H7 (cell line): ENCODE measurements around the gene GOSR2. TPM values are rescaled to one million over a fixed set of nuclear protein-coding genes. Genes with fewer than 3 reads are reported as not detected.
"Not testable (repeated sequence)": the region's sequence is repeated elsewhere in the genome, so short reads cannot be mapped to it uniquely, and the experiment has no call there.

Experiments used
- DNase-seq: peaks from one replicate; pipeline ENCODE4 v3.0.0; 2012
- H3K27me3 ChIP-seq: 2 replicates; pipeline ENCODE4 v1.6.0; 2011; ENCODE audit warnings: mild to moderate bottlenecking, low read length; ENCODE audit not compliant: control insufficient read depth, insufficient read depth
- H3K36me3 ChIP-seq: replicated peaks from 2 replicates; pipeline ENCODE4 v1.5.1; 2011; ENCODE audit warnings: low read length; ENCODE audit not compliant: control insufficient read depth, insufficient read depth
- H3K4me3 ChIP-seq: 2 replicates; pipeline ENCODE4 v1.5.1; 2011; ENCODE audit warnings: low read depth, mild to moderate bottlenecking, control low read depth, low read length, moderate library complexity; ENCODE audit not compliant: insufficient read depth
- total RNA-seq: library from RNA; depleted of rRNA; stranded (reverse); fragments of >200 nt; shearing (Covaris generic); gene quantifications from 2 replicates; pipeline ENCODE4 v1.2.3, GENCODE V29; 2014

Gene GOSR2
- total RNA-seq, 1 experiment from 2014 or later: 23.2 TPM

DNA sequence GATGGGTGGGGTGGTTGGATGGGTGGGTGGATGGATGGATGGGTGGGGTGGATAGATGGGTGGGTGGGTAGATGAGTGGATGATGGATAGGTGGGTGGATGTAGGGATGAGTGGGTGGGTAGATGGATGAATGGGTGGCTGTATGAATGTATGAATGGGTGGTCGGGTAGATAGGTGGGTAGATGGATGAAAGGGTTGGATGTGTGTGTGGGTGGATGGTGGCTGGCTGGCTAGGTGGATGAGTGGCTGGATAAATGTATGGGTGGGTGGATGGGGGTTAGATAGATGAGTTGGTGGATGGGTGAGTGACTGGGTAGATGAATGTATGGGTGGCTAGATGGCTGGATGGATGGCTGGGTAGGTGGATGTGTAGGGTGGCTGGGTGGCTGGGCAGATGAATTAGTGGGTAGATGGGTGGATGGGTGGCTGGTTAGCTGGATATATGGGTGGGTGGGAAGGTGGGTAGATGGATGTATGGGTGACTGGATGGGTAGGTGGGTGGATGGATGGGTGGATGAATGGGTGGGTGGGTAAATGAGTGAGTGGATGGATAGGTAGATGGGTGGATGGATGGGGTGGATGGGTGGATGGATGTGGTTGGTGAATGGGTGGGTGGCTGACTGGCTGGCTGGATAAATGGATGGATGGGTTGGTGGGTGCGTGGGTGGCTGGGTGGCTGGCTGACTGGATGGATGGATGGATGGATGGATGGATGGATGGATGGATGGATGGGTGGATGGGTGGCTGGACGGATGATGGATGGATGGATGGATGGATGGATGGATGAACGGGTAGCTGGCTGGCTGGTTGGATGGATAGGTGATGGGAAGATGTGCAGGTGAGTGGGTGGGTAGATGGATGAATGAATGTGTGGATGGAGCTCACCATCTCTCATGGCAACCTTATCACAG lies 18.9 kb upstream of the GOSR2 start:
- no peaks in the 10 kb centered on the region for H3K36me3 ChIP-seq
- no peak overlapping the region for H3K4me3 ChIP-seq
- no peak for DNase-seq
- H3K27me3 ChIP-seq: no peaks in the 10 kb centered on the region

DNA sequence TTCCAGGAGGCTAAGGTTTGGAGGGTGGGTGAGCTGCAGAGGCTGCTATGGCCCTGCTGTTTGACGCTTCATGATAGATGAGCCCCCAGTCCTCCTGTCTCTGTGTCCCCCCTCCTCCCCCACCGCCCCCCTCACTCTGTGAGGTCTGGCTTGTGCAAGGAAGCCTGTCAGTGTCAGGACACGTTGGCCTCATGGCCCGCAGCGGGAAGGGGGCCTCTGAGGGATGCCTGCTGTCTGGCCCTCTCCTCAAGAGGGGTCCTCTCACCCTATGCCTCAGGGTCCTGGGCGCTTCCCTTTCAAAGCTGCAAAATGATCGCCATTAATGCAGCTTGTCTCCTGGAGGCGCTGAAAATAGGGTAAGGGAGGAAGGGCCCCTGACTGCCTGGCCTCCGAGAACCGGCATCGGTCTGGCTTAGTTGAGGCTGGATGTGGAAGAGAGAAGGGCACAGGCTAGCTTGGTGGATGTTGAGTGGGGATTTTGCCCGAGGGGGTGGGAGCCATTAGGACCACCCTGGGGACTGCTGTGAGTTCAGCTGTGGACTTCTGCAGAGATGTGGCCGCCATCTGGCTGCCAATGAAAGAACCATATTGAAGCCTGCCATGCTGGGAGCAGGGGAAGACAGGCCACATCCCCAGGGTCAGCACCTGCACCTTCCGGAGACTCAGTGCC lies 14.8 kb upstream of the GOSR2 start:
- H3K36me3 ChIP-seq: no peaks in the 10 kb centered on the region
- no peaks in the 10 kb centered on the region for H3K27me3 ChIP-seq
- no peak for DNase-seq
- H3K4me3 ChIP-seq: no peak overlapping the region

DNA sequence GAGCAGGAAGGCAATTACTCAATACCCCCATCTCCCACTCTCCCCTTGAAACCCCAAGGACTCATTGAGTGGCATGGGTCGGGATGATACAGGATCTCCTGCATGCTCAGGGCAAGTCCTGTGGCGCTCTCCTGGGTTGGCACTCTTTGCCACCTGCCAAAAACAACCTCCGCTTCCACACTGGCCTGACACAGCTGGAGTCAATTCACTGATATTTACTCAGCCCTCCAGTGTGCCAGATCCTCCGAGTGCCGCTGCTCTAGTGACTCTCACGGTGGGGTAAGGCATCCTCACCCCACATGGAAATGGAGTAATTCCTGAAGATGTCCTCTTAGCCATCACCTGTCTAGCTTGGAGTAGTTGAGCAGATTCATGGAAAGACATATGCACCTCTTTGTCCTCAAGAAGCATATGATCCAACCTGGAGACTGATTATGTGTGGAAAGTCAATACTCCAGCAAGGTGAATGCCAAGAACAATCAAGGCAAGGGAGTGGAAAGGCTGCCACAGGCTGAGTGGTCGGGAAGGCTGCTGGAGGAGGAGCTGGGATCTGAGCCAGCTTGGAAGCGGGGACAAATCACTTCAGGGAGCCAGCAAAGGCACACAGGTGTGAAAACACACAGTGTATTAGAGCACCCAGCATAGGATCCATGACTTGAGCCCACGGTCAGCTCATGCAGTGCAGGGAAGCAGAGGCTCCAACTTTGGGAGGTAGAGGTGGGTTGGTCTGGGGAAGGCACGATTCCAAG lies 12.6 kb upstream of the GOSR2 start:
- Histone ChIP-seq H3K4me3 (no peak overlapping the region), H3K27me3 (no peaks in the 10 kb centered on the region), H3K36me3 (no peaks in the 10 kb centered on the region)
- DNase-seq: no peak

DNA sequence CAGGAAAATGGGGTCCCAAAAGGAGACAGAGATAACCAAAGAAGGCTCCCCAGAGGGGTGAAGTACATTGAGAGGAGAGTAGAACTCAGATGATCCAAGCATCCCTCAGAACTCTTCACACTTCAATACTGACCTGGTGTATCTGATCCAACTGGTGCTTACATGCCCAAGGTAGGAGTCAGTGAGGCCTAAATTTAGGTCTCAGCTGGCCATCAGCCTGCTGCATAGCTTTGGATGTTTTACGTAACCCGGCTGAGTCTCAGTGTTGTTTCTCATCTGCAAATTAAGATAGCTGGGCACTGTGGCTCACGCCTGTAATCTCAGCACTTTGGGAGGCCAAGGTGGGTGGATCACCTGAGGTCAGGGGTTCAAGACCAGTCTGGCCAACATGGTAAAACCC lies 11.6 kb upstream of the GOSR2 start:
- Histone ChIP-seq H3K27me3 (no peaks in the 10 kb centered on the region), H3K36me3 (no peaks in the 10 kb centered on the region), H3K4me3 (no peak overlapping the region)
- no peak for DNase-seq

GRCh38 chr17:46915596-46915995 lies 7.4 kb upstream of the GOSR2 start:
- H3K4me3 ChIP-seq: no peak overlapping the region
- DNase-seq: no peak
- H3K27me3 ChIP-seq: no peaks in the 10 kb centered on the region
- no peaks in the 10 kb centered on the region for H3K36me3 ChIP-seq

- Histone ChIP-seq H3K36me3 (no peaks in the 10 kb centered on the region), H3K27me3 (no peaks in the 10 kb centered on the region), H3K4me3 (no peak overlapping the region)
- no peak for DNase-seq
These were observed 6.7 kb upstream of the GOSR2 start for GRCh38 chr17:46916211-46916610.

DNA sequence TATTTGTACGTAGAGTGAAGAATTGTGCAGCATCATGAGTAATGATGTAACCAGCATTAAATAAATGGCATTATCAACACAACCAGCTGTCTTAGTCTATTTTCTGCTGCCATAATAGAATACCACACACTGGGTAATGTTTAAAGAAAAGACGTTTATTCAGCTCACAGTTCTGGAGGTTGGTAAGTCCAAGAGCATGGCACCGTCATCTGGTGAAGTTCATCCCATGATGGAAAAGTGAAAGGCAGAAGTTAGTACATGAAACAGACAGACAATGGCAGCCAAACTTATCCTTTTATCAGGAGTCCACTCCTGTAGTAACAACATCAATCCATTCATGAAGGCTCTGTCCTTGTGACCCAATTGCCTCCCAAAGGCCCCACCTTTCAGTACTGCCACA lies 6.3 kb upstream of the GOSR2 start:
- Histone ChIP-seq H3K36me3 (no peaks in the 10 kb centered on the region), H3K27me3 (no peaks in the 10 kb centered on the region), H3K4me3 (no peak overlapping the region)
- no peak for DNase-seq

GRCh38 chr17:46917041-46917440 lies 5.9 kb upstream of the GOSR2 start:
- DNase-seq: no peak

DNA sequence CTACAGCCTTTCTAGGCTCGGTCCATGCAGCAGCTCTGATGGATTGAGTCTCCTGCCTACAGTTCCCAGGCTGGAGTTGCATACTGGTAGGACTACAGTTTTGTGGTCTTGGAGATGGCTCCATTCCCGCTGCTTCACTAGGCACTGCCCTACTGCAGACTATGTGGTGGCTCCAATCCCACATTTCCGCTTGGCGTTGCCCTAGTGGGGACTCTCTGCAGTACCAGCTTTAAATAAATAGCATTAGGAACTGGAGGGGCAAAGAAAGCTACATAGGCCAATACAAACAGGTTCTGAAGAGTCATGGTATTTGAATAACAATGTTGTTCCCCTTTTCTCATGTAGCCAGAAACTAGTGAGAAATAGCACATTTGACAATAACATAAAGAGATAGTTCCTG lies 5.4 kb upstream of the GOSR2 start:
- no peak overlapping the region for H3K4me3 ChIP-seq
- H3K27me3 ChIP-seq: no peaks in the 10 kb centered on the region
- DNase-seq: no peak
- H3K36me3 ChIP-seq: no peaks in the 10 kb centered on the region

More at GRCh38 chr17:46917041-46917440, 5.9 kb upstream of the GOSR2 start:
- H3K36me3 ChIP-seq: no peaks in the 10 kb centered on the region
- H3K27me3 ChIP-seq: no peaks in the 10 kb centered on the region
- no peak overlapping the region for H3K4me3 ChIP-seq

- not testable (repeated sequence) for H3K4me3 ChIP-seq, H3K36me3 ChIP-seq, H3K27me3 ChIP-seq, DNase-seq
These were observed 998 bp upstream of the GOSR2 start for GRCh38 chr17:46921962-46922361.

GRCh38 chr17:46922487-46922803 lies 515 bp upstream of the GOSR2 start:
- Histone ChIP-seq H3K27me3 (no peaks in the 10 kb centered on the region), H3K36me3 (no peaks in the 10 kb centered on the region), H3K4me3 (peak overlapping the region; percentile 96)
- no peak for DNase-seq

DNA sequence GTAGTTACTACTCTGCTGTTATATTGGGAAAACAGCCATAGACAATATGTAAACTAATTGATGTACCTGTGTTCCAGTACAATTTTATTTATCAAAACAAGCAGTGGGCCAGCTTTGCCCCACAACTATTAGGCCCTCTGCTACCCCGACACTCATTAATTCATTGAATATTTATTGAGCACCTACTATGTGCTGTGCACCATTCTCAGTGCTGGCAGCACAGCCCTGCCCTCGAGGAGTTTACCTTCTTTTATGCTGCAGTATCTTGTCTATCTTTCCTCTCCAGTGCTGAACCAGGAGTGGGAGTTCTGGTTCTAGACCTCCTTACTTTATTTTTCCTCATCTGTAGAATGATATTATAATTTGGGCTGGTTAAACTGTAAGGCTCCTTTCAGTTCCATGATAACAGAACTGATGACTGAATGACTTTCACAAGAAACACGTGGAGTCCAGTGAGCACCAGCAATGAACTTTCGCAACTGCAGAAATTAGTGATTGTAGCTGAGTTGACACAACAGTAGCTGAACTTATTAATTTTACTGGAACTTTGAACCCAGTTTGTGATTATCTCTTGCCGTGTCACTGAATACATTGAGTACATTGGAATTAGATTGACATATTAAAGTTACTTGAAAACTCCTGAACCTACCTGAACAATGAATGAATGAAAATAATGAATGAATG lies 2.4 kb downstream of the GOSR2 start:
- peaks cover 6% of the 10 kb centered on the region for H3K36me3 ChIP-seq
- H3K4me3 ChIP-seq: no peak overlapping the region
- H3K27me3 ChIP-seq: no peaks in the 10 kb centered on the region
- no peak for DNase-seq

DNA sequence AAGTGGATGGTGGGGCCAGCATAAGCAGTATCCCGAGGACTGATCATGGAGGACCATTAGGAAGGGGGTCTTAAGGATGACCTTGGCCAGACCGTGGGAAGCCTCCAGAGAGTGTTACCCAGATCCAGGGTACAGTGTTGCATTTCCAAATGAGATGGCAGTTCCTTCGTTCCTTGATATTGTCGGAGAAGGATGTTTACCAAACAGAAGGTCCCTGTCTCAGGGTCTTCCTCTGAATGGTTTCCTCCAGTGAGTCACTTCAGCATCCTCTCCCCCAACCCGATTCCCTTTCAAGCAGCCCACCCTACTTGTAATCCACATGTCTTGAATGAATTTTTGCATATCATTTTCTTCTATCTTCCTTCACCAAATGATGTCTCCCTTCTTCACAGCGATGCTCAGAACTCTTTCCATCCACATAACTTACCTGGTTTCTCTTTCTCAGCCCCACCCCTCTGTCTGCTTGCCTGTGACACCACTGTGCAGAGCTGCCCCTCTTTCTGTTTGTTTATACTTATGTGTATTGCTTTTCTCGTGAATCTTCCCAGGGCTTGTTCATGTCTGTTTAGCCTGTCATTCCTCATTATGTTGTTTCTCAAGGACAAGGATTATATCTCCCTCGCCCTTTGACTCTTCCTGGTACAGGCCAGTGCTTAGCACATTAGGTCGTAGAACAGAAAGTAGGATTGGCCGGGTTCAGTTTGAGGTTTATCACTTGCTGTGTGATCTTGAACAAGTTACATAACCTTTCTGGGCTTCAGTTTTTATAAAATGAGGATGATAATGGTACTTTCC lies 5.7 kb downstream of the GOSR2 start:
- Histone ChIP-seq H3K36me3 (peaks cover 27% of the 10 kb centered on the region), H3K4me3 (no peak overlapping the region), H3K27me3 (no peaks in the 10 kb centered on the region)
- DNase-seq: no peak

DNA sequence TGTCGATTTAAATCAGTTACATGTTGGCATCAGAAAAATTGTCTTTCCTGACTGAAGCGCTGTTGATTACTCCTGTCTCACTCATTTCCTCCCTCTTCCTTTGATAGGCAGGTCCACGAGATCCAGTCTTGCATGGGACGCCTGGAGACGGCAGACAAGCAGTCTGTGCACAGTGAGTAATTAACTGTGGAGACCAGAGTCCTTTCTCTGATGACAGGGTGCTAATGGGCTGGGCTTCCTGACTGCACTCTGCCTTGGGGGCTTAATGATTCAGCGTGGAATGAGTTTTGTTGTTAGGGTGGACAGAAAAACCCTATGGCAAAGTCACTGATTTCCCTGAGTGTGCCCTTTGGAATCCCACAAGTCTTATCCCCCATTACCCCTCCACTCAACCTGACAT lies 6.5 kb downstream of the GOSR2 start:
- no peak overlapping the region for H3K4me3 ChIP-seq
- H3K36me3 ChIP-seq: peaks cover 33% of the 10 kb centered on the region
- DNase-seq: no peak
- H3K27me3 ChIP-seq: no peaks in the 10 kb centered on the region
